SJCRH30 (cell line): Measurements from ENCODE around the gene PEX10. TPM values are rescaled to one million over a fixed set of nuclear protein-coding genes. Genes with fewer than 3 reads are reported as not detected.

Experiments
- DNase-seq, 2 experiments: peaks; one replicate each; pipeline ENCODE4 v3.0.0-alpha.2; 2015 to 2020
- H3K27ac ChIP-seq: fragments of 250-450 bp; sonication (Bioruptor Pico); 2 replicates; pipeline ENCODE4 v1.5.1; 2020; ENCODE audit warnings: mild to moderate bottlenecking, moderate library complexity
- H3K27me3 ChIP-seq: fragments of 250-450 bp; sonication (Bioruptor Pico); 2 replicates; pipeline ENCODE4 v1.5.1; 2020; ENCODE audit warnings: mild to moderate bottlenecking, moderate library complexity
- H3K36me3 ChIP-seq: fragments of 250-450 bp; sonication (Bioruptor Pico); 2 replicates; pipeline ENCODE4 v1.5.1; 2020; ENCODE audit warnings: mild to moderate bottlenecking, moderate library complexity
- H3K4me1 ChIP-seq: fragments of 250-450 bp; sonication (Bioruptor Pico); 2 replicates; pipeline ENCODE4 v1.5.1; 2020; ENCODE audit warnings: mild to moderate bottlenecking, moderate library complexity
- H3K4me3 ChIP-seq: fragments of 250-450 bp; sonication (Bioruptor Pico); 2 replicates; pipeline ENCODE4 v1.5.1; 2020; ENCODE audit warnings: mild to moderate bottlenecking, moderate library complexity
- H3K9me3 ChIP-seq: fragments of 250-450 bp; sonication (Bioruptor Pico); replicated peaks from 2 replicates; pipeline ENCODE4 v1.5.1; 2020; ENCODE audit warnings: mild to moderate bottlenecking, moderate library complexity
- total RNA-seq: library from RNA; depleted of rRNA; stranded (reverse); fragments of >200 nt; shearing (Covaris generic); gene quantifications from 2 replicates; pipeline ENCODE4 v1.2.3, GENCODE V29; 2014

The PEX10 gene
- total RNA-seq, 1 experiment from 2014 or later, result 32.7 TPM

- Histone ChIP-seq H3K27me3 (no peaks in the 10 kb centered on the region), H3K4me3 (no peak overlapping the region), H3K9me3 (no peaks in the 10 kb centered on the region), H3K27ac (no peak overlapping the region), H3K36me3 (peaks cover 64% of the 10 kb centered on the region), H3K4me1 (peaks cover 4% of the 10 kb centered on the region; the same call in 1 of the 2 replicates)
- DNase-seq, result no peak
Observed at GRCh38 chr1:2397007-2397679, 15.2 kb downstream of the PEX10 start.

DNA sequence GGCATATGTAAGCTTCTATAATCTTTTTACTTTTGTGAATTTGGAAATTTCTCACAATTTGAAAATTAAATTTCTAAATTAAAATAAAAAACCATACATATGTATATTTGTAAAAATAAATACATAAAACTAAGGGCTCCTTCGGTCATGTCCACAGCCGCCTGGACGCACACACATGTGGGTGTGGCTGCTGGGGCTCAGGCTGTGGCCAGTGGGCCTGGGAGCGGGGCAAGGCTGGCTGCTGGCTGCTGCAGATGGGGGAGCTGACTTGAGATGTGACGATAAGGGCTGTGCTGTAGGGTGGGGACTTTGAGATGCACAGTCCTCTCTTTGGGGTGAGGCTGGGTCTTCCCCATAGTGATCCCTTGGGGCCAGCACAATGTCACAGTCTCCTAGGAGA is 15.9 kb downstream of the PEX10 start:
- Histone ChIP-seq H3K4me1 (peaks cover 4% of the 10 kb centered on the region; the same call in 1 of the 2 replicates), H3K27ac (no peak overlapping the region), H3K4me3 (no peak overlapping the region), H3K27me3 (no peaks in the 10 kb centered on the region), H3K36me3 (peaks cover 58% of the 10 kb centered on the region), H3K9me3 (no peaks in the 10 kb centered on the region)
- DNase-seq, result no peak

DNA sequence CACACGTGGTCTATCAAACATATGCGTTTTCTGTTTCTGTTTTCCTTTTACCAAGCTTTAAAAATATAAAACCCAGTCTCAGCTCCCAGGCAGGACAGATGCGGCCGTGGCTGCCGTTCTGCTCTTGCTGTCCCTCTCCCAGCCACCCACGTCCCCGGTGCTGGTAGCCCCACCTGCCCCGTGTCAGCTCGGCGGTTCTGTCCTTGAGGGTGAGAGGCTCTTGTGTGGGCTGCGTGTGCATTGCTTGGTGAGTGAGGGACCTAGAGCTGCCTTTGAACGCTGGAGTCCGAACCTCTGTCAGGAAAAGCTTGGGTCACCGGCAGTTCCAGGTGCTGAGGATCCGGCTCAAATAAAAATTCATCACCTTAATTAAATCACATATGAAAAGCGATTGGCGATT is 16.3 kb downstream of the PEX10 start:
- Histone ChIP-seq H3K27me3 (no peaks in the 10 kb centered on the region), H3K4me3 (no peak overlapping the region), H3K4me1 (peaks cover 4% of the 10 kb centered on the region; the same call in 1 of the 2 replicates), H3K9me3 (no peaks in the 10 kb centered on the region), H3K27ac (no peak overlapping the region), H3K36me3 (peaks cover 56% of the 10 kb centered on the region)
- no peak for DNase-seq

- H3K9me3 ChIP-seq, result no peaks in the 10 kb centered on the region
- H3K27me3 ChIP-seq, result no peaks in the 10 kb centered on the region
- no peak overlapping the region for H3K4me3 ChIP-seq
- peaks cover 4% of the 10 kb centered on the region; the same call in 1 of the 2 replicates for H3K4me1 ChIP-seq
- peaks cover 50% of the 10 kb centered on the region for H3K36me3 ChIP-seq
- no peak for DNase-seq
- H3K27ac ChIP-seq, result no peak overlapping the region
Observed at GRCh38 chr1:2395245-2395644, 17.1 kb downstream of the PEX10 start.

DNA sequence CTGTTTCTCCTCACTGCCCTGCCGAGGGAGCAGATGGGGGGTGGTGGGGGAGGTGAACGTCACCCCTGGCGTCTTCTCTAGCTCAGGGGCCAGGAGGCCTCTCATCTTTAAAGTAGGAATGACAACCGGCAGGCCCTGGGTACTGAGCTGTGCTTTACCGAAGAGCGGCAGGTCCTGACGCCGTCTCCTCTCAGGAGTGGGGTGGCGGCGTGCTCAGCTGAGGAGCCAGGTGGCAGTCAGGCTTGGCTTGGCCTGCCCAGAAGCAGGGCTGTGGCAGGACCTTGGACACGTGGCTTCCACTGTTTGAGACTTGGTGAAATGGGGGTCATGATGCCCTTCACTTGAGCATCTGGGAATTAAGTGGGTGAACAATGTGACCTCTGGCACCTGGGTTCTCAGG is 17.6 kb downstream of the PEX10 start:
- Histone ChIP-seq H3K27ac (no peak overlapping the region), H3K4me1 (peaks cover 8% of the 10 kb centered on the region; the same call in 1 of the 2 replicates), H3K27me3 (no peaks in the 10 kb centered on the region), H3K36me3 (peaks cover 45% of the 10 kb centered on the region), H3K9me3 (no peaks in the 10 kb centered on the region), H3K4me3 (no peak overlapping the region)
- no peak for DNase-seq

- DNase-seq, result no peak
- Histone ChIP-seq H3K27ac (no peak overlapping the region), H3K36me3 (peaks cover 39% of the 10 kb centered on the region), H3K9me3 (no peaks in the 10 kb centered on the region), H3K4me3 (no peak overlapping the region), H3K4me1 (peaks cover 10% of the 10 kb centered on the region; the same call in 1 of the 2 replicates), H3K27me3 (no peaks in the 10 kb centered on the region)
Observed at GRCh38 chr1:2394220-2394619, 18.1 kb downstream of the PEX10 start.

DNA sequence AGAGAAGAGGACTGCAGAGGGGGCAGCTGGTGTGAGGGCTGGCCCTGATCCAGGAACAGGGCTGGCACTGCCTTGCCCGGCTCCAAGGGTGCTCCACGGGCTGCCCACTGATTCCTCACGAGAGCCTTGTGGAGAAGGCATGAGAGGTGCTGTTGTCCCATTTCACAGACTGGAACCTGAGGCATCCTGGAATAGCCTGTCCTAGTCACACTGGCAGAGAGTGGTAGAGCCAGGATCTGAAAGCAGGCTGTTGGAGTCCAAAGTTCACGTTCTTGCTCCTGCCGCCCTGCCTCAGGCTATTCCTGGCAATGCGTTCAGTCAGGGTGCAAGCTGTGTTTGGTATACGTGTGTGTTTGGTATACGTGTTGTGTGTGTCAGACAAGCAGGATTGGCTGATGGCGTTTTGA is 18.9 kb downstream of the PEX10 start:
- DNase-seq, result no peak
- H3K4me3 ChIP-seq, result no peak overlapping the region
- peaks cover 32% of the 10 kb centered on the region for H3K36me3 ChIP-seq

DNA sequence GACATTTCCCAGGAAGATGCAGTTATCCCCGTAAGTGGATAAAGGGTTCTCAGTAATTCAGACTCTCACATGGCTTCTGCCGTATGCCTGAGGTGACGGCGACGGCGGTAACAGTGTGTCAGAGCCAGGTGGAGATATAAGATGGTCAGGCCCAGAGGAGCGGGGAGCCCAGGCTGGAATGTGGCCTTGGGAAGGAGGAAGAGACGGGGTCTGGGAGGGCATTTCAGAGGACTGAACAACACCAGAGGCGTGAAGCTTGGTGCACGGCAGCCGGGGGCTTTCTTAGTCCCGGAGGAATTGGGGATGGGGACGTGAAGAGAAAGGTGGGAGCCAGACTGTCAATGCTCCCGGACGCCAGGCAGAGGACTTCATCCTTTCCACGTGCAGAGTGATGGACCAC is 19.7 kb downstream of the PEX10 start:
- DNase-seq, result no peak
- Histone ChIP-seq H3K36me3 (peaks cover 26% of the 10 kb centered on the region), H3K9me3 (no peaks in the 10 kb centered on the region), H3K4me3 (peak overlapping the region; percentile 90), H3K4me1 (peaks cover 10% of the 10 kb centered on the region; the same call in 1 of the 2 replicates), H3K27ac (no peak overlapping the region), H3K27me3 (no peaks in the 10 kb centered on the region)

More for the DNA sequence above, 18.9 kb downstream of the PEX10 start:
- Histone ChIP-seq H3K4me1 (peaks cover 10% of the 10 kb centered on the region; the same call in 1 of the 2 replicates), H3K27me3 (no peaks in the 10 kb centered on the region), H3K27ac (no peak overlapping the region), H3K9me3 (no peaks in the 10 kb centered on the region)

DNA sequence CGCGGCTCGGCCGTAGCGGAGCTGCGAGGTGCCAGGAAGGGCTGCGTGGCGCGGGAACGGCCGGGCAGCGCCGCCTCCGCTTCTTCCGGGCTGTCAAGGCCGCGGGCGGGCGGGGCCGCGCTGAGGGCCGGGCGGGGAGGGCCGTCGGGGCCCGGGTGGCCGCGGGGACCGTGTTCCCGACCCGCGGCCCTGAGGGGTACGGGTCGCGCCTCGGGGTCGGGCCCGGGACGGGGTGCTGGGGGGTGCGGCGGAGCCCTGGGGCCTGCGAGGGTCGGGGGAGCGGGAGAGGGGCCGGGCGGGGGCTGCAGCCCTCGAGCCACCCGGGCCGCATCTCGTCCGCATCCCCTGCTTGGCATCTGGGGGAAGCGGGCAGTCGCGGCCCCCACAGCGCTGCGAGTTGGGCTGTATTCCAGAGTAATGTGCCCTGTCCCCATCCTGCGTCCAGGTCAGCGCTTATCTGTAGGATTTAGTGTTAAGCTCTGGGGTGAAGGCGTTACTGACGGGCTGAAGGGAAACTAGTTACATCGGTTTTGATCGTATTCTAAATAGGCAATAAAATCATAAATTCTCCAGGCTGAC is 20.3 kb downstream of the PEX10 start:
- Histone ChIP-seq H3K4me1 (peaks cover 10% of the 10 kb centered on the region; the same call in 1 of the 2 replicates), H3K4me3 (peak overlapping the region; percentile 90), H3K27me3 (no peaks in the 10 kb centered on the region), H3K9me3 (no peaks in the 10 kb centered on the region), H3K36me3 (peaks cover 19% of the 10 kb centered on the region), H3K27ac (no peak overlapping the region)
- no peak for DNase-seq

- peak; percentile 99 for DNase-seq
- peak within 1 kb of the TSS; percentile 90 for H3K4me3 ChIP-seq
- peak within 1 kb of the TSS; percentile 50 for H3K27ac ChIP-seq
- H3K36me3 ChIP-seq, result peaks cover 12% of the 10 kb centered on the region; the same call in 1 of the 2 replicates
- H3K9me3 ChIP-seq, result no peaks in the 10 kb centered on the region
- H3K27me3 ChIP-seq, result no peaks in the 10 kb centered on the region
- peaks cover 10% of the 10 kb centered on the region; the same call in 1 of the 2 replicates for H3K4me1 ChIP-seq
Observed at GRCh38 chr1:2391041-2391930, 21.1 kb downstream of the PEX10 start, which contains the start of the genes MORN1 and RER1. Gene MORN1 (minus strand): TSS chr1:2391554. CDS start chr1:2391533, 21 bp downstream. Gene RER1 (plus strand): TSS chr1:2391841. CDS start chr1:2395791, 3,950 bp downstream.

DNA sequence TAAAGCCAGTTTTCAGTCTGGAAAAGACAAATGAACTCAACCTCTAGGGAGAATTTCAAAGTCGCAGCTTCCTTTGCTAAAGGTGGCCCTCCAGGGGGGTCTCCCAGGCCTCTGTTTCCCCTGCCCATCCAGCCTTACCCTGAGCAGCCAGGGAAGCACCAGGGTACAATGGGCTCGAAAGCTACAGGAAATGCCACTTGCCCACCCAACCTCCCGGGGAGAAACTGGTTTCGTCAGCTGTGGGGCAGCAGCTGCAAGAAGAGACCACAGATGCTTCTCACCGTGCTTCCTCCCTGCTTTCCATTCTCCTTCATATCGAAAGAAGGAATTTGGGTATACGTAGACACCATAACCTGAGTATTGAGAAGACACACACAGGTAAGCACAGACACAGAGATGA is 22.7 kb downstream of the PEX10 start:
- DNase-seq, result no peak
- no peak overlapping the region for H3K27ac ChIP-seq
- no peaks in the 10 kb centered on the region for H3K27me3 ChIP-seq
- peaks cover 10% of the 10 kb centered on the region; the same call in 1 of the 2 replicates for H3K4me1 ChIP-seq
- no peak overlapping the region for H3K4me3 ChIP-seq
- peaks cover 7% of the 10 kb centered on the region; the same call in 1 of the 2 replicates for H3K36me3 ChIP-seq
- no peaks in the 10 kb centered on the region for H3K9me3 ChIP-seq

- no peaks in the 10 kb centered on the region for H3K9me3 ChIP-seq
- peaks cover 10% of the 10 kb centered on the region; the same call in 1 of the 2 replicates for H3K4me1 ChIP-seq
- peaks cover 3% of the 10 kb centered on the region; the same call in 1 of the 2 replicates for H3K36me3 ChIP-seq
- H3K27me3 ChIP-seq, result no peaks in the 10 kb centered on the region
- H3K27ac ChIP-seq, result no peak overlapping the region
- no peak for DNase-seq
- H3K4me3 ChIP-seq, result no peak overlapping the region
Observed at GRCh38 chr1:2388004-2388913, 24.1 kb downstream of the PEX10 start.

GRCh38 chr1:2386636-2387611 is 25.4 kb downstream of the PEX10 start:
- DNase-seq, result no peak
- H3K36me3 ChIP-seq, result no peaks in the 10 kb centered on the region
- no peak overlapping the region for H3K27ac ChIP-seq
- H3K4me1 ChIP-seq, result peaks cover 6% of the 10 kb centered on the region; the same call in 1 of the 2 replicates
- H3K4me3 ChIP-seq, result no peak overlapping the region
- H3K27me3 ChIP-seq, result no peaks in the 10 kb centered on the region
- H3K9me3 ChIP-seq, result no peaks in the 10 kb centered on the region
